CD4-positive, alpha-beta memory T cell (primary cell): Measurements from ENCODE around the gene TGFB1. TPM values are rescaled to one million over a fixed set of nuclear protein-coding genes. Genes with fewer than 3 reads are reported as not detected.
"Not testable (repeated sequence)": the region's sequence is repeated elsewhere in the genome, so short reads cannot be mapped to it uniquely, and the experiment has no call there.

Experiments used
- CTCF ChIA-PET: fragments of 350-600 bp; sonication (Branson Sonifier 250); formaldehyde crosslinking; loops from one replicate; lab custom pipeline; 2021; ENCODE audit warnings: inconsistent platforms; ENCODE audit not compliant: partially characterized antibody; lab: Charles Lee
- POLR2A ChIA-PET: fragments of 350-600 bp; sonication (Branson Sonifier 250); formaldehyde crosslinking; loops from one replicate; lab custom pipeline; 2021; ENCODE audit not compliant: partially characterized antibody; lab: Charles Lee
- DNase-seq, 5 donors: peaks; one replicate each; pipeline versions ENCODE4 v3.0.0 to v3.0.0-alpha.2; 2020 to 2022; ENCODE audit warnings: mixed read lengths in 1 of 5
- H3K27ac ChIP-seq: one replicate; pipeline ENCODE4 v1.7.0; 2013; ENCODE audit warnings: low read depth, low read length
- H3K27me3 ChIP-seq: 2 replicates; pipeline ENCODE4 v1.7.0; 2013; ENCODE audit warnings: mild to moderate bottlenecking, low read length, moderate library complexity; ENCODE audit not compliant: insufficient read depth
- H3K36me3 ChIP-seq: 2 replicates; pipeline ENCODE4 v1.7.0; 2013; ENCODE audit warnings: mild to moderate bottlenecking, low read length, moderate library complexity; ENCODE audit not compliant: insufficient read depth
- H3K4me1 ChIP-seq: 2 replicates; pipeline ENCODE4 v1.7.0; 2013; ENCODE audit warnings: mild to moderate bottlenecking, low read length, moderate library complexity; ENCODE audit not compliant: insufficient read depth
- H3K4me3 ChIP-seq, 2 donors: one replicate each; pipeline ENCODE4 v1.7.0; 2013; ENCODE audit warnings: low read length in 2 of 2, mild to moderate bottlenecking in 1 of 2
- H3K9me3 ChIP-seq, 2 donors: one replicate each; pipeline ENCODE4 v1.7.0; 2013; ENCODE audit warnings: low read length in 2 of 2, control low read depth in 1 of 2; ENCODE audit not compliant: control insufficient read depth in 1 of 2
- H3K27ac Mint-ChIP-seq, 7 donors: one replicate each; pipeline ENCODE4 v1.8.0; 2020 to 2021; ENCODE audit warnings: mixed read lengths in 7 of 7, mild to moderate bottlenecking in 6 of 7, inconsistent platforms in 3 of 7, moderate library complexity in 3 of 7
- H3K27me3 Mint-ChIP-seq, 2 donors: one replicate each; pipeline ENCODE4 v1.8.0; 2020 to 2021; ENCODE audit warnings: mixed read lengths in 2 of 2
- H3K36me3 Mint-ChIP-seq, 2 donors: one replicate each; pipeline ENCODE4 v1.8.0; 2020 to 2021; ENCODE audit warnings: mixed read lengths in 2 of 2, inconsistent platforms in 1 of 2, mild to moderate bottlenecking in 1 of 2
- H3K4me1 Mint-ChIP-seq, 4 donors: one replicate each; pipeline ENCODE4 v1.8.0; 2020 to 2021; ENCODE audit warnings: mixed read lengths in 4 of 4, mild to moderate bottlenecking in 1 of 4
- H3K4me3 Mint-ChIP-seq, 8 donors: one replicate each; pipeline ENCODE4 v1.8.0; 2020 to 2021; ENCODE audit warnings: mixed read lengths in 8 of 8, mild to moderate bottlenecking in 7 of 8, moderate library complexity in 6 of 8, inconsistent platforms in 3 of 8
- H3K9me3 Mint-ChIP-seq, 8 donors: one replicate each; pipeline ENCODE4 v1.8.0; 2020 to 2021; ENCODE audit warnings: mixed read lengths in 8 of 8, mild to moderate bottlenecking in 5 of 8, inconsistent platforms in 3 of 8, moderate library complexity in 1 of 8
- intact Hi-C: fragments of 100-400 bp; cut with micrococcal nuclease; formaldehyde crosslinking; loops from one replicate; pipeline ENCODE4 v1.15.1; 2023
- polyA plus RNA-seq, 2 donors: library from polyadenylated mRNA; unstranded; fragments of 300-500 nt; fragmentation: Illumina TruSeq; gene quantifications; one replicate each; pipeline ENCODE4 v1.2.3, GENCODE V29; 2021
- total RNA-seq, 2 experiments: library from RNA; stranded (reverse); gene quantifications; one replicate each; pipeline ENCODE4 v1.2.3, GENCODE V29; 2021

Gene TGFB1
- total and polyA plus RNA-seq, 4 experiments from 2014 or later: 28.1 to 143 (median 110) TPM

DNA sequence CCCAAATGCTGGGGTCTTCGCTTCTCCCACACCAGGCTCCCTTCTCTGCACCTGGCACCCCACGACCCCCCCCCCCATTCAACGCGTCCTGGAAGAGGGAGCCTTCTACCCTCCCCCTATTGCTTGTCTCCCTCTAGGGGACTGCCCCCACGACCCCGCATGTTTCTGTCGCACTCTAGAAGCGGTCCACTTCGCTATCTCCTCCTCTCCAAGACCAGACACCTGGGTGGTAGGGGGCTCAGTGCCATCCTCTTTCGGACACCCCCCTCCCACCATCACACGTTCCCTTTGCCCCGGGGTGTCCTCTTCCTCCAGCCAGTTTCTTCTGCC lies 1.5 kb downstream of the TGFB1 start:
- H3K4me1 ChIP-seq: peaks cover 69% of the 10 kb centered on the region
- Mint-ChIP-seq H3K9me3 (peaks cover 0 to 6% (median 0%) of the 10 kb centered on the region in 8 donors), H3K4me3 (peak overlapping the region; percentile 84 to 100 (median 99)), H3K27me3 (no peaks in the 10 kb centered on the region), H3K36me3 (peaks cover 10 to 48% of the 10 kb centered on the region in 2 donors), H3K27ac (peak overlapping the region; percentile 89 to 99 (median 98)), H3K4me1 (peaks cover 43 to 67% (median 55%) of the 10 kb centered on the region in 4 donors)
- DNase-seq: no peak
- H3K27ac ChIP-seq: peak overlapping the region; percentile 91
- peaks cover 6% of the 10 kb centered on the region for H3K36me3 ChIP-seq
- H3K9me3 ChIP-seq: no peaks in the 10 kb centered on the region
- CTCF ChIA-PET: interaction anchor here (0.6 to 3.1 kb wide), 18 partner anchors 11 to 150 kb away, joined by 3 to 48 read pairs (median 6); partner anchors contain the start of genes B9D2 and CCDC97
- POLR2A ChIA-PET: interaction anchor here (0.8 to 13.8 kb wide), 27 partner anchors 8 to 747 kb away, joined by 3 to 273 read pairs (median 10); partner anchors contain the start of genes ACTMAP, B9D2, CCDC97 and DMAC2
- no peaks in the 10 kb centered on the region for H3K27me3 ChIP-seq
- intact Hi-C loops: loop anchor here (1.0 to 5.0 kb wide), 3 partner anchors 12 to 200 kb away; partner anchors contain the start of gene CCDC97
- peak overlapping the region; percentile 68 to 88 for H3K4me3 ChIP-seq

- intact Hi-C loops: loop anchor here (1.0 to 5.0 kb wide), 6 partner anchors 11 to 201 kb away; partner anchors contain the start of genes B9D2 and CCDC97
- POLR2A ChIA-PET: interaction anchor here (0.6 to 13.8 kb wide), 29 partner anchors 9 to 746 kb away, joined by 3 to 273 read pairs (median 6); partner anchors contain the start of genes ACTMAP, B9D2, CCDC97 and DMAC2
- peaks cover 0 to 6% (median 0%) of the 10 kb centered on the region in 8 donors for H3K9me3 Mint-ChIP-seq
These were observed 2.1 kb downstream of the TGFB1 start for GRCh38 chr19:41351339-41352245.

DNA sequence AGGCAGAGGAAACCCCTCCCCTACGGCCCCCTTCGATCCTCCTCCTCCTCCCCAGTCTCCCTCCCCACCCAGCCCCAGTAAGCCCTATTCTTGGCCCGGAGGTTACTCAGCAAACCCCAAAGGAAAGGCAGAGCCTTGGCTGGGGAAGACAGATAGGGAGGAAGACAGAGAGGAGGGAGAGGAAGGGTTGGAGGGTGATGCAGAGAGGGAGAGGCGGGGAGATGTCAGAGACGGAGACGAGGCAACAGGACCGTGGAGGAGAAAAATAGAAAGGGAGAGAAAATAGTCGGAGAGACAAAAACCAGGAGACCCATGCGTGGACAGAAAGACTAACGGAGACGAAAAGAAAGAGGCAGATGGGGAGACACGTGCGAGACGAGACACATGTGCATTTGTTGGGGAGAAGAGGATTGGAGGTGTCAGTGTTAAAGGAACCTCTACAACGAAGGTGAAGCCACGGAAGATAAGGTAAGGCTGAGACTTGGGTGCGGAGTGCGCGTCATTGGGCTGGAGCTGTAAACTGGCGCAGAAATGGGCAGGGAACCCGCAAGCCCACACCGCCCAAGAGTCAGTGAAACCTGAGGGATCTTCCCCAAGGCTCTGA lies 2.9 kb downstream of the TGFB1 start:
- CTCF ChIA-PET: interaction anchor here (0.5 to 3.1 kb wide), 15 partner anchors 10 to 673 kb away, joined by 3 to 48 read pairs (median 5); partner anchors contain the start of genes B9D2 and CCDC97
- intact Hi-C loops: loop anchor here (1.0 to 5.0 kb wide), 4 partner anchors 13 to 201 kb away; partner anchors contain the start of gene B9D2
- DNase-seq: peak in 1 of 5 donors; percentile 47

More at GRCh38 chr19:41351339-41352245, 2.1 kb downstream of the TGFB1 start:
- Mint-ChIP-seq H3K4me1 (peaks cover 37 to 63% (median 49%) of the 10 kb centered on the region in 4 donors), H3K27ac (peak overlapping the region; percentile 89 to 99 (median 98)), H3K36me3 (peaks cover 10 to 48% of the 10 kb centered on the region in 2 donors), H3K27me3 (no peaks in the 10 kb centered on the region), H3K4me3 (peak overlapping the region; percentile 84 to 100 (median 99))
- Histone ChIP-seq H3K9me3 (no peaks in the 10 kb centered on the region), H3K4me3 (peak overlapping the region; percentile 68 to 88), H3K27ac (peak overlapping the region; percentile 91), H3K4me1 (peaks cover 68% of the 10 kb centered on the region), H3K36me3 (peaks cover 12% of the 10 kb centered on the region), H3K27me3 (no peaks in the 10 kb centered on the region)
- CTCF ChIA-PET: interaction anchor here (0.5 to 3.1 kb wide), 21 partner anchors 10 to 149 kb away, joined by 3 to 48 read pairs (median 5); partner anchors contain the start of genes B9D2 and CCDC97
- DNase-seq: peak; percentile 87 to 95 (median 90)

DNA sequence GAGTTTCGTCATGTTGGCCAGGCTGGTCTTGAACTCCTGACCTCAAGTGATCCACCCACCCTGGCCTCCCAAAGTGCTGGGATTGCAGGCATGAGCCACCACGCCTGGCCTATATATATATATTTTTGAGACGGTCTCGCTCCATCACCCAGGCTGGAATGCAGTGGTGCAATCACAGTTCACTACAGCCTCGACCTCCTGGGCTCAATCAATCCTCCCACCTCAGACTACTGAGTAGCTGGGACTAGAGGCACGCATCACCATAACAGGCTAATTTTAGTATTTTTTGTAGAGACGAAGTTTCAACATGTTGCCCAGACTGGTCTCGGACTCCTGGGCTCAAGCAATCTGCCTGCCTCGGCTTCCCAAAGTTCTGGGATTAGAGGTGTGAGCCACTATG lies 6.8 kb downstream of the TGFB1 start:
- H3K36me3 ChIP-seq: peaks cover 46% of the 10 kb centered on the region
- Mint-ChIP-seq H3K36me3 (peaks cover 32 to 72% of the 10 kb centered on the region in 2 donors), H3K27ac (peak overlapping the region in 3 of 7 donors; percentile 70 to 89 (median 72))

More for the DNA sequence above, 2.9 kb downstream of the TGFB1 start:
- POLR2A ChIA-PET: interaction anchor here (0.6 to 13.8 kb wide), 20 partner anchors 9 to 1064 kb away, joined by 3 to 273 read pairs (median 11); partner anchors contain the start of genes B9D2, CCDC97, DMAC2 and HNRNPUL1
- Histone ChIP-seq H3K36me3 (peaks cover 20% of the 10 kb centered on the region), H3K4me1 (peaks cover 68% of the 10 kb centered on the region), H3K27me3 (no peaks in the 10 kb centered on the region), H3K9me3 (no peaks in the 10 kb centered on the region), H3K4me3 (peak overlapping the region; percentile 68 to 88), H3K27ac (peak overlapping the region; percentile 91)
- H3K27ac Mint-ChIP-seq: peak overlapping the region; percentile 89 to 99 (median 98)
- peaks cover 0 to 6% (median 0%) of the 10 kb centered on the region in 8 donors for H3K9me3 Mint-ChIP-seq
- H3K4me3 Mint-ChIP-seq: peak overlapping the region; percentile 84 to 100 (median 99)
- H3K36me3 Mint-ChIP-seq: peaks cover 16 to 54% of the 10 kb centered on the region in 2 donors
- no peaks in the 10 kb centered on the region for H3K27me3 Mint-ChIP-seq
- peaks cover 34 to 60% (median 48%) of the 10 kb centered on the region in 4 donors for H3K4me1 Mint-ChIP-seq

GRCh38 chr19:41344162-41344561 lies 9.6 kb downstream of the TGFB1 start:
- peaks cover 42 to 71% of the 10 kb centered on the region in 2 donors for H3K36me3 Mint-ChIP-seq
- Histone ChIP-seq H3K36me3 (peaks cover 60% of the 10 kb centered on the region), H3K9me3 (no peaks in the 10 kb centered on the region), H3K27me3 (no peaks in the 10 kb centered on the region), H3K4me1 (peaks cover 72% of the 10 kb centered on the region), H3K4me3 (no peak overlapping the region), H3K27ac (peak overlapping the region; percentile 17)
- intact Hi-C loops: no loop called here
- H3K4me3 Mint-ChIP-seq: peak overlapping the region in 5 of 8 donors; percentile 24 to 58 (median 44)
- ChIA-PET POLR2A (interaction anchor here (0.9 to 2.2 kb wide), 6 partner anchors 9 to 1899 kb away, joined by 3 to 8 read pairs (median 3); partner anchors contain the start of genes B9D2, HNRNPUL1 and SUPT5H), CTCF (no interaction called here)
- H3K4me1 Mint-ChIP-seq: peaks cover 34 to 73% (median 54%) of the 10 kb centered on the region in 4 donors
- no peak for DNase-seq
- peak overlapping the region; percentile 53 to 84 (median 66) for H3K27ac Mint-ChIP-seq
- H3K27me3 Mint-ChIP-seq: no peaks in the 10 kb centered on the region
- no peaks in the 10 kb centered on the region for H3K9me3 Mint-ChIP-seq

More for the DNA sequence above, 6.8 kb downstream of the TGFB1 start:
- H3K9me3 Mint-ChIP-seq, H3K27me3 Mint-ChIP-seq, H3K9me3 ChIP-seq, intact Hi-C loops, H3K27me3 ChIP-seq, H3K4me3 ChIP-seq, H3K27ac ChIP-seq, DNase-seq: not testable (repeated sequence)
- peak overlapping the region in 1 of 8 donors; percentile 65 for H3K4me3 Mint-ChIP-seq
- H3K4me1 ChIP-seq: peaks cover 83% of the 10 kb centered on the region
- peaks cover 37 to 77% (median 56%) of the 10 kb centered on the region in 4 donors for H3K4me1 Mint-ChIP-seq
- POLR2A ChIA-PET: interaction anchor here (0.8 to 12.3 kb wide), 9 partner anchors 8 to 93 kb away, joined by 3 to 273 read pairs (median 4); partner anchors contain the start of genes B9D2, CCDC97 and DMAC2
- CTCF ChIA-PET: interaction anchor here (1.0 to 2.2 kb wide), 5 partner anchors 8 to 142 kb away, joined by 3 to 7 read pairs (median 4); no protein-coding TSS in a partner anchor
